ENCODE data around the gene MYH10.

- no peak for TF ChIP-seq EZH2 (IDR thresholded peaks at IDR 0.05; ENCODE audit: borderline replicate concordance)
- TF ChIP-seq, protein P1, sequence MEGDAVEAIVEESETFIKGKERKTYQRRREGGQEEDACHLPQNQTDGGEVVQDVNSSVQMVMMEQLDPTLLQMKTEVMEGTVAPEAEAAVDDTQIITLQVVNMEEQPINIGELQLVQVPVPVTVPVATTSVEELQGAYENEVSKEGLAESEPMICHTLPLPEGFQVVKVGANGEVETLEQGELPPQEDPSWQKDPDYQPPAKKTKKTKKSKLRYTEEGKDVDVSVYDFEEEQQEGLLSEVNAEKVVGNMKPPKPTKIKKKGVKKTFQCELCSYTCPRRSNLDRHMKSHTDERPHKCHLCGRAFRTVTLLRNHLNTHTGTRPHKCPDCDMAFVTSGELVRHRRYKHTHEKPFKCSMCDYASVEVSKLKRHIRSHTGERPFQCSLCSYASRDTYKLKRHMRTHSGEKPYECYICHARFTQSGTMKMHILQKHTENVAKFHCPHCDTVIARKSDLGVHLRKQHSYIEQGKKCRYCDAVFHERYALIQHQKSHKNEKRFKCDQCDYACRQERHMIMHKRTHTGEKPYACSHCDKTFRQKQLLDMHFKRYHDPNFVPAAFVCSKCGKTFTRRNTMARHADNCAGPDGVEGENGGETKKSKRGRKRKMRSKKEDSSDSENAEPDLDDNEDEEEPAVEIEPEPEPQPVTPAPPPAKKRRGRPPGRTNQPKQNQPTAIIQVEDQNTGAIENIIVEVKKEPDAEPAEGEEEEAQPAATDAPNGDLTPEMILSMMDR (IDR thresholded peaks at IDR 0.05; ENCODE audit: poor library complexity), result no peak
Observed at GRCh38 chr17:8668176-8668740, 37.7 kb upstream of the MYH10 start.
